HG02981 (cell line): Measurements from ENCODE around the gene ATG10.
"Not testable (repeated sequence)": the region's sequence is repeated elsewhere in the genome, so short reads cannot be mapped to it uniquely, and the experiment has no call there.

ENCODE experiments used
- ATAC-seq: cut with Tn5 transposase; IDR thresholded peaks from one replicate; pipeline ENCODE4 v1.9.1; 2021; ENCODE audit warnings: mild to moderate bottlenecking, moderate library complexity; ENCODE audit not compliant: unreplicated experiment

The ATG10 gene

GRCh38 chr5:82045554-82046275 is 73.9 kb downstream of the ATG10 start:
- ATAC-seq = no peak

GRCh38 chr5:82046276-82046647 is 74.4 kb downstream of the ATG10 start:
- ATAC-seq = no peak

- ATAC-seq = no peak
Observed at GRCh38 chr5:82050955-82051354, 79.1 kb downstream of the ATG10 start.

- ATAC-seq = no peak
Observed at GRCh38 chr5:82054004-82054710, 82.3 kb downstream of the ATG10 start.

GRCh38 chr5:82057051-82057450 is 85.2 kb downstream of the ATG10 start:
- no peak for ATAC-seq

- ATAC-seq = no peak
Observed at GRCh38 chr5:82058710-82059109, 86.9 kb downstream of the ATG10 start.

GRCh38 chr5:82066791-82067190 is 95.0 kb downstream of the ATG10 start:
- ATAC-seq = no peak

- ATAC-seq = not testable (repeated sequence)
Observed at GRCh38 chr5:82068042-82068441, 96.2 kb downstream of the ATG10 start.

- ATAC-seq = no peak
Observed at GRCh38 chr5:82068723-82069122, 96.9 kb downstream of the ATG10 start.

GRCh38 chr5:82072138-82072537 is 100.3 kb downstream of the ATG10 start:
- no peak for ATAC-seq

GRCh38 chr5:82073179-82073578 is 101.4 kb downstream of the ATG10 start:
- no peak for ATAC-seq

GRCh38 chr5:82074950-82075349 is 103.1 kb downstream of the ATG10 start:
- ATAC-seq = no peak

GRCh38 chr5:82077496-82077895 is 105.7 kb downstream of the ATG10 start:
- ATAC-seq = no peak

- ATAC-seq = no peak
Observed at GRCh38 chr5:82091617-82092016, 119.8 kb downstream of the ATG10 start.

GRCh38 chr5:82095536-82095935 is 123.7 kb downstream of the ATG10 start:
- ATAC-seq = no peak

- ATAC-seq = no peak
Observed at GRCh38 chr5:82096249-82096648, 124.4 kb downstream of the ATG10 start.

- ATAC-seq = peak; percentile 99
Observed at GRCh38 chr5:82100303-82101077, 128.7 kb downstream of the ATG10 start.

- no peak for ATAC-seq
Observed at GRCh38 chr5:82104872-82105271, 133.0 kb downstream of the ATG10 start.

- no peak for ATAC-seq
Observed at GRCh38 chr5:82105457-82105856, 133.6 kb downstream of the ATG10 start.

- no peak for ATAC-seq
Observed at GRCh38 chr5:82106207-82106606, 134.4 kb downstream of the ATG10 start.

- ATAC-seq = no peak
Observed at GRCh38 chr5:82106756-82107155, 134.9 kb downstream of the ATG10 start.

GRCh38 chr5:82107267-82107666 is 135.4 kb downstream of the ATG10 start:
- no peak for ATAC-seq
